AG09319 (cell line): ENCODE measurements around the gene STARD7.
A peak's percentile ranks its signal among the peaks of the same experiment; 100 is the strongest.

Experiments used
- DNase-seq: peaks from one replicate; pipeline ENCODE4 v3.0.0-alpha.2; 2010; ENCODE audit warnings: low read depth; ENCODE audit errors: extremely low read depth
- CTCF ChIP-seq: IDR thresholded peaks from 2 replicates; pipeline ENCODE4 v1.5.1; 2011; ENCODE audit warnings: low read depth, mild to moderate bottlenecking, inconsistent platforms, low read length, moderate library complexity

The STARD7 gene

GRCh38 chr2:96250188-96250587, 41.6 kb upstream of the STARD7 start:
- TF ChIP-seq CTCF: no peak
- no peak for DNase-seq

DNA sequence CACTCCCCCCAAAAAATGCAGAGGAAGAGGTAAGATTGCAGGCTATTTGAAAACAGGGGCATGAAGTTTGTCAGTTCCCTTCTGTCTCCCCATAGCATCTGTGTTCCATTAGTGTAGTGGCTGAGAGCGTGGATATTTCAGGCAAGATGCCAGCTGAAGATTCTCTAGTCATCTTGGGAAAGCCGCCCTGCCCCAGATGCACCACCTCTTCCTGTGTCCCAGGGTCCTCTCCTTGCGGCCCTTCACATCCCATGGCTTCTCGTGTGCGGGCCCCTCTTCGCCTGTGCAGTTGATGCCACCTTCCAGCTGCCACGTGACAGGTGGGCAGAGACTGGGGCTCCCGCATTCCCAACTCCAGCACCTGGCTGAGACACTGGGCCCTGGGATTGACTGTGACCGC, 41.0 kb upstream of the STARD7 start:
- TF ChIP-seq CTCF: no peak
- DNase-seq: peak; percentile 77

DNA sequence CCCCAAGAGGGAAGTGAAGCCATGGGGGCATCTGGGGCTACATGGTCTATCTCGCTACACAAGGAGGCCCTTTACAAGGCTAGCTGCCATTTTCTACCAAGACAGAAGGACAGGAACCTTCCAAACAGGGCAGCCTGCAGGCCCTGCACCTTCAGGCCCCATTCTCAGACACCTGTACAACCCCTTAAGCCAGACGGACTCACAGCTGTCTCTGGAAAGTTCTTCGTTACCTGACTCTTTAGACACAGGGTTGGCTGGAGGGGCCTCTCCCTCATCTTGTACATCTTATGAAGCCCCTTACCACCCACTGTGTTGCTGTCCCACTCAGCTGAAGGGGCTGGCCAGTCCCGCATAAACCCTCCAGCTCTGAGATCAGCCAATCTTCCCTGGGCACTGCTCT, 40.0 kb upstream of the STARD7 start:
- DNase-seq: no peak
- TF ChIP-seq CTCF: no peak

DNA sequence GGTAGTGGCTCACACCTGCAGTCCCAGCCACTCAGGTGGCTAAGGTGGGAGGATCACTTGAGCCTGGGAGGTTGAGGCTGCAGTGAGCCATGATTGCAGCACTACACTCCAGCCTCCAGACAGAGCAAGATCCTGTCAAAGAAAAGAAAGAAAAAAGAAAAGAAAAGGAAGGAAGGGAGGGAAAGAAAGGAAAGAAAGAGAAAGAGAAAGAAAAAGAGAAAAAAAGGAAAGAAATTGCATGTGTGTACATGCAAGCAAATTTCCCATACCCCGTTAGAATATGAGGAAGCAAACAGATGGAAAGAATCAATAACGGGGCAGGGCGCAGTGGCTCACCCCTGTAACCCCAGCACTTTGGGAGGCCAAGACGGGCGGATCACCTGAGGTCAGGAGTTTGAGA, 39.3 kb upstream of the STARD7 start:
- TF ChIP-seq CTCF: no peak

GRCh38 chr2:96247009-96247408, 38.4 kb upstream of the STARD7 start:
- no peak for DNase-seq
- TF ChIP-seq CTCF: no peak

More for the DNA sequence above, 39.3 kb upstream of the STARD7 start:
- no peak for DNase-seq

GRCh38 chr2:96245609-96246390, 37.2 kb upstream of the STARD7 start:
- DNase-seq: no peak
- no peak for TF ChIP-seq CTCF

DNA sequence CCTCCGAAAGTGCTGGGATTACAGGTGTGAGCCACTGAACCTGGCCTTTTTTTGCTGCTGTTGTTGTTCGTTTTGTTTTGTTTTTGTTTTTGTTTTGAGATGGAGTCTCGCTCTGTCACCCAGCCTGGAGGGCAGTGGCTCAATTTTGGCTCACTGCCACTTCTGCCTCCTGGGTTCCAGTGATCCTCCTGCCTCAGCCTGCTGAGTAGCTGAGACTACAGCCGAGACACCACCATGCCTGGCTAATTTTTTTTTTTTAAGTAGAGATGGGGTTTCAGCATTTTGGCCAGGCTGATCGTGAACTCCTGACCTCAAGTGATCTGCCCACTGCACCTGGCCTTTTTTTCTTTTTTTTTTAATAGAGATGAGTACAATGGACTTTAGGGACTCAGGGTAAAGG, 35.2 kb upstream of the STARD7 start:
- TF ChIP-seq CTCF: no peak
- DNase-seq: no peak
